GM21528 (cell line): Measurements from ENCODE around the gene MAP3K8.

Source experiments
- ATAC-seq: cut with Tn5 transposase; IDR thresholded peaks from one replicate; pipeline ENCODE4 v1.9.1; 2021; ENCODE audit warnings: mild to moderate bottlenecking, moderate library complexity; ENCODE audit not compliant: unreplicated experiment, low FRiP score

MAP3K8 gene

DNA sequence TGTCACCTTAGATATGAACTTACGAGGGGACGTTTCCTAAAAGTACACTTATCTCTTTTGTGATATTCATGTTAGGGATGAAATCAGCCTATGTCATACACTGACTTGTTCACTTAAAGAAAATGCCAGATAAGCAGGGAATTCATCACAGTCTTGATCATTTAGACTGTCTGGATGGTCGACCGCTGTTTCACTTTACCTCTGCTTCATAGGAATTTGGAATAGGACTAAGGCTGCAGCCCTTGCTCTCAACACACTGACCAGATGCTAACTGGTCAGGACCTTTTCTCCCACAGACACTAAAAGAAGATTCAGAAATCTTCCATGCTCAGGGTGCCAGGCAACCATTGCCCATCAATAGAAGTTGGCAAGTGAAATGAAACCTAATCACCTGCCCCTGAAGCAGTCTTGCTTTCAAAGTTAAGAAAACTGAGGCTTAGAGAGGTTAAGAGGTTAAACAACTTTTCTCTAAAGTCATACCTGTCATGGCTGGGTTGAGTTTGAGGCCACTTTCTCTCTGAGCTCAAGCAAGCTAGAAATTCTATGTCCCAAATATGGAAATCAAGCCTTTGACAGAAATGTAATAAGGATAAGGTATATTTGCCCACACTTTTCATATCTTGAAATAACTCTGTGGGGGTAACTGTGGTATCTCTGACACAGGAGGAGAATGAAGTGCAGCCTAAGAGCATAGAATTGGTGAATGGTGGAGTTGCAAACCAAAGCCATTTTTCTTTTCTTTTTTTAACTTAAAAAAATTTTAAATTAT lies 77.1 kb downstream of the MAP3K8 start:
- no peak for ATAC-seq
